AG10803 (cell line): ENCODE data around the gene PRKAG2.
"Not testable (repeated sequence)": the region's sequence is repeated elsewhere in the genome, so short reads cannot be mapped to it uniquely, and the experiment has no call there.

Source experiments
- DNase-seq: peaks from one replicate; pipeline ENCODE4 v3.0.0; 2010; ENCODE audit warnings: low read depth
- H3K4me3 ChIP-seq: 2 replicates; pipeline ENCODE4 v1.5.1; 2011; ENCODE audit warnings: mild to moderate bottlenecking, low read length, control low read depth
- TF ChIP-seq, protein P1 (sequence below): conservative IDR thresholded peaks from 2 replicates; pipeline ENCODE4 v1.5.1; 2011; ENCODE audit warnings: mild to moderate bottlenecking, low read length, control low read depth, inconsistent platforms

PRKAG2 gene

DNA sequence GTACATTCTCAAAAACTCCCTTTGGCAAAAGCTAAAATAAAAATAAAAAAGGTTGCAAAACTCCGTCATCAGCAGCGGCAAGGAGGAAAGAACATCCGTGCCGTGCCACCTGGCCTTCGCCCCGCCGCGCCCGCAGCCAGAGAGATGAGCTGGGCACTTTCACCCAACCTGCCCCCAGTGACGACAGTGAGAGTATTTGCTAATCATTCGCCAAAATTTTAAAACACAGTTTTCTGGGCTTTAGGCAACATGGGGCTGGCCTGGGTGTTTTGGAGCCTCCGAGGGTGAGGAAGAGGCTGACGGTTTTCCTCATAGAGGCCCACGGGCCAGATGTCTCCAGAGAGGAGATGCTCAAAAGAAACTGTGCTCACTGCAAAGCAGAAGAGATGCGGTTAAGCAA, 128.2 kb downstream of the PRKAG2 start:
- TF ChIP-seq, protein P1, sequence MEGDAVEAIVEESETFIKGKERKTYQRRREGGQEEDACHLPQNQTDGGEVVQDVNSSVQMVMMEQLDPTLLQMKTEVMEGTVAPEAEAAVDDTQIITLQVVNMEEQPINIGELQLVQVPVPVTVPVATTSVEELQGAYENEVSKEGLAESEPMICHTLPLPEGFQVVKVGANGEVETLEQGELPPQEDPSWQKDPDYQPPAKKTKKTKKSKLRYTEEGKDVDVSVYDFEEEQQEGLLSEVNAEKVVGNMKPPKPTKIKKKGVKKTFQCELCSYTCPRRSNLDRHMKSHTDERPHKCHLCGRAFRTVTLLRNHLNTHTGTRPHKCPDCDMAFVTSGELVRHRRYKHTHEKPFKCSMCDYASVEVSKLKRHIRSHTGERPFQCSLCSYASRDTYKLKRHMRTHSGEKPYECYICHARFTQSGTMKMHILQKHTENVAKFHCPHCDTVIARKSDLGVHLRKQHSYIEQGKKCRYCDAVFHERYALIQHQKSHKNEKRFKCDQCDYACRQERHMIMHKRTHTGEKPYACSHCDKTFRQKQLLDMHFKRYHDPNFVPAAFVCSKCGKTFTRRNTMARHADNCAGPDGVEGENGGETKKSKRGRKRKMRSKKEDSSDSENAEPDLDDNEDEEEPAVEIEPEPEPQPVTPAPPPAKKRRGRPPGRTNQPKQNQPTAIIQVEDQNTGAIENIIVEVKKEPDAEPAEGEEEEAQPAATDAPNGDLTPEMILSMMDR: no peak
- DNase-seq: no peak
- no peak overlapping the region for H3K4me3 ChIP-seq

DNA sequence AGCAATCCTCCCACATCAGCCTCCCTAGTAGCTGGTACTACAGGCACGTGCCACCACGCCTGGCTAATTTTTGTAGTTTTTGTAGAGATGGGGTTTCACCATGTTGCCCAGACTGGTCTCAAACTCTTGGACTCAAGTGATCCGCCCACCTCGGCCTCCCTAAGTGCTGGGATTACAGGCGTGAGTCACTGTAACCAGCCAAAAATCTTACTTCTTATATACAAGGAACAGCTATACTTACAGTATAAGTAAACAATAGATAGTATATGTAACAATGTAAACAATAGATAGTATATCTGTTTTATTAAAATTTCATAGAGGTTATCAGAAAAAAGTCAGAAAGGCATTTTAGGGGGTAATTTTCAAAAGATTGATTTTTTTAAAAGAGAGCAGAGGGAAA, 128.9 kb downstream of the PRKAG2 start:
- DNase-seq, H3K4me3 ChIP-seq: not testable (repeated sequence)

DNA sequence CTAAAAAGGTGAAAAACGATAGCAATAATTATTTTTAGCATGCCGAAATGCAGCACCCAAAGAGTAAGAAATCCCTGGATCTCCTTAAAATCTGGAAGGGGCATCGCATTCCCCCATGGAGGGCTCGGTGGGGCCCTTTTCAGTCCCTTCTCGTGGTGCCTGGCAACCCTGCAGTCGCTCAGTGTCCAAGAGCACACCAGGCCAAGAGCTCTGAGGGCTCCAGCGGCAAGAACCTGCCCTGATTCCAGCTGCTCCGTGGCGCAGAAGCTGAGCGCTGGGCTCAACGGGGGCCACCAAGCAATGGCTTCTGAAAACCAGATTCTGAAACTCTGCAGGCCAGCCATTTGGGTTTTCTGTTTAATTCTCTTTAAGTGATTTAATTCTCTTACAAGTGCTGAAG, 131.2 kb downstream of the PRKAG2 start:
- H3K4me3 ChIP-seq: no peak overlapping the region
- no peak for DNase-seq
- TF ChIP-seq, protein P1: no peak

DNA sequence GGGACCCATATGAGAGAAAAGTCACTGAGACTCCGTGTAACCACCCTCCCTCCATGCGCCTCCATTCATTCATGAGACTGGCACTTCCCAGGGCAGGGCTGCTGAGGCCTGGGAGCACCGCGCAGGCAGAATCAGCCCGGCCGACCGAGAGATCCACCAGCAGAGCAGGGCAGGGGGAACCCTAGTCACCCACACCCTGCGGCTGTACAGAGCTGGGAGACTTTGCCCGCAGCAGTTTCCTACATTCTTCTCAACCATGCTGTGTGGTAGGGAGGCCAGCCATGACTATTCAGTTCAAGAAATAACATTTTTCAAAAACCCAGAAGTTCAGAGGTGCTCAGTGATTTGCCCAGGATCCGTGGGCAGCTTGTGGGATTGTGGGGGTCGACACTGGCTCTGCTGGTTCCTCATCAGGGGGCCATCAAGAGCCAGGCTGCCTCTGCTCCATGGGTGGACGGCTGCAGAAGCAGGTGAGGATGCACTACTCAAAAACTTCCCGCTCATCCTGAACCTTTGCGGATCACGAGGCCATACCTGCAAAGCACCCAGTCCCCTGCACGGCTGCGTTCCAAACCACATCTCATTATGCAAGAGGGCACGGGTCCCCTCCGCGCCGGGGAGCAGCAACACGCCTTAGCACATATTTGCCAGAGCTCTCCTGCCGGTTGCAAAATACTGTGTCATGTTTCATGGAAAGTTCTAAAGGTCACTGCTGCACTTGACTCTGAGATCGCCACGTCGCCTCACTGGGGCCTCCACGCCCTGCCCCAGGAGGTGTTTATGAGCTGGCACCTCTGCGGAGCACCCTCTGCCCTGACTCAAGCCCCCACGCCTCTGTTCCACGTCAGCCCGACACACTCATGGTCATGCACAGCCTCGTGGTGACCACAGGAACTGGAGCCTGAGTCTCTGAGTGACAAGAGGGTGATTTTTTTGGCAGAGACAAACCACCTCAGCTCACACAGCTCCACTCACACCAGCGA, 132.0 kb downstream of the PRKAG2 start:
- TF ChIP-seq, protein P1: peak; percentile 48
- peak; percentile 54 for DNase-seq
- no peak overlapping the region for H3K4me3 ChIP-seq

DNA sequence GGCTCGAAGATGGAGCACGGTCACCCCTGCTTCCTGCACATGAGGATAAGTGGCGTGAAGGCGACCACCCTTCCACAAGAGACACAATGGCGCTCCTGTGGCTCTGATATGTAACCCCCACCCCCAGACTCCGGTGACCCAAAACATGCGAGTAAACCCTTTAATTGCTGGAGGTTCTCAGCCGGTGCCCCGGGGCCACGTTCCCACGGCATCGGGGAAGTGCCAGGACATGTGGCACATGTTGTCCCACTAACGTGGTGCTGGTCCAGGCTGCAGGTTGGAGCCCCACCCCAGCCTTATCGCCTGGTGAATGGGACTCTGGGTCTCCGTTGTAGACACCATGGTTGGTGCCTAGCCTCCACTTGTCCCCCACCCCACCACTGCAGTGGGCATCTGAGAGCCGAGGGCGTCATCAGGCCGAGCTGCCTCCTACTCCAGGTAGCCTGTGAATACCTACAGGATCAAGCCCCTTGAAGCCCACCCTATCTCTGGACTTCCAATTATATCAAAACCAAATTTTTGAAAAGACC, 132.8 kb downstream of the PRKAG2 start:
- no peak overlapping the region for H3K4me3 ChIP-seq
- TF ChIP-seq, protein P1: no peak
- DNase-seq: no peak

DNA sequence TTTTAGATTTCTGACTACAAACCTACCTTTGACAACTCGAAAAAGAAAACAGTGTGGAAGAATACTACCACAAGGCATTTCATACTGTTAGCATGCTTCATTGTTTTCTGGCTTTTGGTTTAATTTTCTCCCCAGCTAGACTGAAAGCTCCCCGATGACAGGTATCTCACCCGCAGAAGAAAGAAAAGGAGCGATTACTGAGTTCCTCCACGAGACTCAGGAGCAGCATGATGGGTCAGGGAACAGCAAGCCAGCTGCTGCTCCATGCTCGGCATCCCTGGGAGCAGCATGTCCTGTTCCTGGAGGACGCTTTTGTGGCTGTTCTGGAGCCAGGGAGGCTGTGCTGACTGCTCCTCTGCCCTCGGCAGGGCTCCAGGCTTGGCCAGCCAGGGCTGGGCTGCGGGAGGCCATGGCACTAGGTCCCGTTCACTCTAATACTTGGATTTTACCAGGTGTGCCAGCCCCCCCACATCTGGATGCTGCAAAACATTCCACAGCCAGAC, 133.4 kb downstream of the PRKAG2 start:
- no peak for DNase-seq
- TF ChIP-seq, protein P1: no peak
- H3K4me3 ChIP-seq: no peak overlapping the region

DNA sequence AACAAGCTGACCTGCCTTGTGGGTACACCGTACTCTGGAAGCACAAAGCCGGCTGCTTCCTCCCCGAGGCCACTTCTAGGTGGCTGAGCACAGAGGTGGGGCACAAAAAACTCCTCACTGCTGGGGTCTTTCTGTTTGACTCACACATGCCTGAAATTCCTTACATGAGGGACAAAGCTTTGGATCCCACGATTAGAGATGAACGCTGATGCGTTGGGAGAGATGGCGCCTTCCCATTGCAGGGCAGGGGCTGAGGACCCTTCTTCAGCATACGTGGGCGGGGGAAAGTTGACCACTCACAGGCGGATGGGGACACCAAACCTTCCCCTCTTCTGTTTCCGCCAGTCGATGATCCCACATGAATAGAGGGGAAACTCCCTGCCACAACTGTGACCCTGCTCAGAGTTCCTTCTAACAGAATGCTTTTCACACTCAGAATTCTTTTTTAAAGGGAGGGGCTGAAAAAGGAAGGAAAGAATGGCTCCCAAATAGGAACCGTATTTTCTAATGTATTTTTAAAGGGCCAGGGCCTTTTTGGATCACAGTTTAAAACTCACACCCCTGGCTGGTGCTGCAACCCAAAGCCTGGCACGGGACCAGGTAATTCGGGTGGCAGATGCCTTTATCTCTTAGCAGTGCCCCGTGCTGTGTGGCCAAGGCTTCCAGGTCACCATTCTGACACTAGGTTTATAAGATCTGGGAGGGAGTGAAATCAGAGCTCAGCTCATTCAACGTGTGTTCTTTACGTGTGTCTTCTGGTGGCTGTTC, 134.0 kb downstream of the PRKAG2 start:
- H3K4me3 ChIP-seq: no peak overlapping the region
- TF ChIP-seq, protein P1: no peak
- no peak for DNase-seq
